NCI-H69 (cell line): ENCODE measurements around the gene FLYWCH1.

Source experiments
- DNase-seq: peaks from one replicate; lab custom pipeline; 2025; lab: John Stamatoyannopoulos, UW

FLYWCH1 gene

GRCh38 chr16:2911638-2912329 is at the start of gene FLYWCH1:
TSS of gene FLYWCH1 (plus strand) at chr16:2911931. CDS start at chr16:2929686, 17,755 bp downstream.
- peak; percentile 100 for DNase-seq

GRCh38 chr16:2865651-2866050 is 46.1 kb upstream of the FLYWCH1 start:
- DNase-seq = no peak

GRCh38 chr16:2866431-2866830 is 45.3 kb upstream of the FLYWCH1 start:
- no peak for DNase-seq

GRCh38 chr16:2867661-2867986 is 44.1 kb upstream of the FLYWCH1 start:
- DNase-seq = no peak

- DNase-seq = peak; percentile 92
These were observed 43.5 kb upstream of the FLYWCH1 start for GRCh38 chr16:2867987-2868789.

GRCh38 chr16:2871926-2872325 is 39.8 kb upstream of the FLYWCH1 start:
- DNase-seq = no peak

- DNase-seq = peak; percentile 35
These were observed 37.5 kb upstream of the FLYWCH1 start for GRCh38 chr16:2874032-2874911.

- peak; percentile 81 for DNase-seq
These were observed 36.8 kb upstream of the FLYWCH1 start for GRCh38 chr16:2874912-2875362.

GRCh38 chr16:2879854-2880508 is 31.8 kb upstream of the FLYWCH1 start:
- DNase-seq = no peak

- DNase-seq = peak; percentile 63
These were observed 29.7 kb upstream of the FLYWCH1 start for GRCh38 chr16:2881783-2882649.

- peak; percentile 99 for DNase-seq
These were observed 28.9 kb upstream of the FLYWCH1 start, which contains the start of gene FLYWCH2 for GRCh38 chr16:2882650-2883457. TSS of gene FLYWCH2 (plus strand) at chr16:2883215. CDS start at chr16:2896450, 13,235 bp downstream.

- DNase-seq = peak; percentile 58
These were observed 28.2 kb upstream of the FLYWCH1 start for GRCh38 chr16:2883458-2883908.

- DNase-seq = peak; percentile 40
These were observed 27.7 kb upstream of the FLYWCH1 start for GRCh38 chr16:2884041-2884451.

GRCh38 chr16:2894231-2894630 is 17.5 kb upstream of the FLYWCH1 start:
- DNase-seq = no peak

- DNase-seq = peak; percentile 48
These were observed 15.9 kb upstream of the FLYWCH1 start for GRCh38 chr16:2895813-2896212.

- no peak for DNase-seq
These were observed 15.2 kb upstream of the FLYWCH1 start for GRCh38 chr16:2896480-2897010.

GRCh38 chr16:2897110-2897509 is 14.6 kb upstream of the FLYWCH1 start:
- DNase-seq = no peak

- DNase-seq = no peak
These were observed 12.7 kb upstream of the FLYWCH1 start for GRCh38 chr16:2898831-2899563.

GRCh38 chr16:2899564-2900072 is 12.1 kb upstream of the FLYWCH1 start:
- no peak for DNase-seq
